Fibroblast of the conjunctiva (primary cell): ENCODE data around the gene DOCK8.
"Not testable (repeated sequence)": the region's sequence is repeated elsewhere in the genome, so short reads cannot be mapped to it uniquely, and the experiment has no call there.

Source experiments
- DNase-seq: peaks from one replicate; pipeline ENCODE4 v3.0.0-alpha.2; 2010; ENCODE audit warnings: low read depth

The DOCK8 gene

GRCh38 chr9:365436-365835, 150.8 kb downstream of the DOCK8 start:
- DNase-seq = no peak

GRCh38 chr9:366620-367019, 152.0 kb downstream of the DOCK8 start:
- DNase-seq = no peak

GRCh38 chr9:370086-370485, 155.4 kb downstream of the DOCK8 start:
- no peak for DNase-seq

- no peak for DNase-seq
These were observed 156.7 kb downstream of the DOCK8 start for GRCh38 chr9:371349-371748.

- no peak for DNase-seq
These were observed 157.5 kb downstream of the DOCK8 start for GRCh38 chr9:372128-372527.

- DNase-seq = no peak
These were observed 159.1 kb downstream of the DOCK8 start for GRCh38 chr9:373759-374206.

GRCh38 chr9:374736-375135, 160.1 kb downstream of the DOCK8 start:
- no peak for DNase-seq

GRCh38 chr9:376115-376514, 161.4 kb downstream of the DOCK8 start:
- DNase-seq = no peak

GRCh38 chr9:378263-378662, 163.6 kb downstream of the DOCK8 start:
- DNase-seq = no peak

GRCh38 chr9:382383-382782, 167.7 kb downstream of the DOCK8 start:
- no peak for DNase-seq

GRCh38 chr9:385818-386398, 171.2 kb downstream of the DOCK8 start:
- DNase-seq = peak; percentile 33

GRCh38 chr9:389159-389558, 174.5 kb downstream of the DOCK8 start:
- DNase-seq = no peak

- DNase-seq = no peak
These were observed 175.1 kb downstream of the DOCK8 start for GRCh38 chr9:389758-390157.

GRCh38 chr9:392077-392804, 177.6 kb downstream of the DOCK8 start:
- DNase-seq = no peak

- no peak for DNase-seq
These were observed 179.8 kb downstream of the DOCK8 start for GRCh38 chr9:394347-395052.

GRCh38 chr9:396396-396795, 181.7 kb downstream of the DOCK8 start:
- DNase-seq = no peak

GRCh38 chr9:398085-398484, 183.4 kb downstream of the DOCK8 start:
- DNase-seq = no peak

GRCh38 chr9:401223-401622, 186.6 kb downstream of the DOCK8 start:
- no peak for DNase-seq

GRCh38 chr9:404234-404633, 189.6 kb downstream of the DOCK8 start:
- DNase-seq = no peak

- no peak for DNase-seq
These were observed 190.7 kb downstream of the DOCK8 start for GRCh38 chr9:405341-405740.

- no peak for DNase-seq
These were observed 192.4 kb downstream of the DOCK8 start for GRCh38 chr9:406886-407654.

- DNase-seq = not testable (repeated sequence)
These were observed 195.0 kb downstream of the DOCK8 start for GRCh38 chr9:409655-410054.

- DNase-seq = no peak
These were observed 199.9 kb downstream of the DOCK8 start for GRCh38 chr9:414595-414994.
